ENCODE measurements around the gene FOXO6. TPM values are rescaled to one million over a fixed set of nuclear protein-coding genes. Genes with fewer than 3 reads are reported as not detected.

FOXO6 gene
- total RNA-seq, 1 experiment from 2014 or later: 0.05 TPM

Other genes with a start within 250 kb of the FOXO6 start
- gene SCMH1, start 119.1 kb upstream of the FOXO6 start, total RNA-seq (2014; rRNA removed; shearing (Covaris generic)): 16.9 and 21.6 TPM in 2 replicates
- gene EDN2, start 123.2 kb downstream of the FOXO6 start, total RNA-seq (2014; rRNA removed; shearing (Covaris generic)): not detected in 2 replicates

Data from NCI-H460 (cell line).